NCI-H146 (cell line): Measurements from ENCODE around the gene ADORA2A.
"Not testable (repeated sequence)": the region's sequence is repeated elsewhere in the genome, so short reads cannot be mapped to it uniquely, and the experiment has no call there.

Source experiments
- DNase-seq: peaks from one replicate; lab custom pipeline; 2025; lab: John Stamatoyannopoulos, UW

The ADORA2A gene

GRCh38 chr22:24489011-24489410, 61.6 kb downstream of the ADORA2A start:
- DNase-seq, result no peak

GRCh38 chr22:24489434-24489833, 62.0 kb downstream of the ADORA2A start:
- DNase-seq, result not testable (repeated sequence)
